Stimulated activated CD8-positive, alpha-beta memory T cell treated with anti-CD3 and anti-CD28 coated beads, Interleukin-4, amount 100 ng/mL, for 24 hours (primary cell): ENCODE data around the gene ILF3.
"Not testable (repeated sequence)": the region's sequence is repeated elsewhere in the genome, so short reads cannot be mapped to it uniquely, and the experiment has no call there.

Experiments used
- DNase-seq: peaks from one replicate; pipeline ENCODE4 v3.0.0-alpha.2; 2020; ENCODE audit warnings: low read depth

Gene ILF3

GRCh38 chr19:10675214-10675613 lies 21.1 kb downstream of the ILF3 start:
- not testable (repeated sequence) for DNase-seq

GRCh38 chr19:10677751-10678150 lies 23.6 kb downstream of the ILF3 start:
- DNase-seq, result no peak

GRCh38 chr19:10678813-10679212 lies 24.7 kb downstream of the ILF3 start:
- no peak for DNase-seq

GRCh38 chr19:10679743-10680142 lies 25.6 kb downstream of the ILF3 start:
- DNase-seq, result no peak

GRCh38 chr19:10680545-10681135 lies 26.5 kb downstream of the ILF3 start:
- no peak for DNase-seq

- no peak for DNase-seq
Observed at GRCh38 chr19:10681658-10682057, 27.5 kb downstream of the ILF3 start.

GRCh38 chr19:10682397-10683063 lies 28.4 kb downstream of the ILF3 start:
- DNase-seq, result no peak

GRCh38 chr19:10683064-10683426 lies 28.9 kb downstream of the ILF3 start:
- no peak for DNase-seq

- DNase-seq, result no peak
Observed at GRCh38 chr19:10683582-10683981, 29.4 kb downstream of the ILF3 start.

- DNase-seq, result no peak
Observed at GRCh38 chr19:10685210-10685609, 31.1 kb downstream of the ILF3 start.

GRCh38 chr19:10686193-10686592 lies 32.0 kb downstream of the ILF3 start:
- DNase-seq, result no peak

- no peak for DNase-seq
Observed at GRCh38 chr19:10686661-10687517, 32.7 kb downstream of the ILF3 start.

- DNase-seq, result no peak
Observed at GRCh38 chr19:10687518-10688288, 33.6 kb downstream of the ILF3 start.

- no peak for DNase-seq
Observed at GRCh38 chr19:10688545-10689280, 34.6 kb downstream of the ILF3 start.

- DNase-seq, result no peak
Observed at GRCh38 chr19:10690341-10690781, 36.2 kb downstream of the ILF3 start.

- DNase-seq, result no peak
Observed at GRCh38 chr19:10691178-10691881, 37.2 kb downstream of the ILF3 start.

- no peak for DNase-seq
Observed at GRCh38 chr19:10691883-10692282, 37.7 kb downstream of the ILF3 start.

GRCh38 chr19:10692673-10693264 lies 38.6 kb downstream of the ILF3 start:
- DNase-seq, result no peak

- DNase-seq, result no peak
Observed at GRCh38 chr19:10694706-10695307, 40.7 kb downstream of the ILF3 start.
